Inflammatory macrophage (primary cell): ENCODE data around the gene UBAP1.
"Not testable (repeated sequence)": the region's sequence is repeated elsewhere in the genome, so short reads cannot be mapped to it uniquely, and the experiment has no call there.

Experiments used
- DNase-seq, 2 donors: peaks; one replicate each; pipeline ENCODE4 v3.0.0-alpha.2; 2020 to 2022

UBAP1 gene

DNA sequence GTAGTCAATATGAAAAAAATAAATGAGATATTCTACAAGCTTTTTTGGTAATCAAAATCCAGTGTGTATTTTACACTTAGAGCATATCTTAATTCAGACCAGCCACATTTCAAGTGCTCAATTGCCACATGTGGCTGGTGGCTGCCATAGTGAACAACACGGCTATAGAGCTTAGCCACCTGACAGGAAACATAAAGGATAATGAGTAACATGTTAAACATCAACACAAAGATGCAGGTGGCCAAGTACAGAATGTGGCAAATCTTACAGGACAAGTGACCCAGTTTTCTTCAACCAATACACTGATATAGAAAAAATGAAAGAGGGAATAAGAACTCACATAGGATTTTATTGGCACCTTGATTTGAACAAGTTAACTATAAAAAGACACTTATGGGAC, 88.8 kb downstream of the UBAP1 start:
- DNase-seq, result no peak

DNA sequence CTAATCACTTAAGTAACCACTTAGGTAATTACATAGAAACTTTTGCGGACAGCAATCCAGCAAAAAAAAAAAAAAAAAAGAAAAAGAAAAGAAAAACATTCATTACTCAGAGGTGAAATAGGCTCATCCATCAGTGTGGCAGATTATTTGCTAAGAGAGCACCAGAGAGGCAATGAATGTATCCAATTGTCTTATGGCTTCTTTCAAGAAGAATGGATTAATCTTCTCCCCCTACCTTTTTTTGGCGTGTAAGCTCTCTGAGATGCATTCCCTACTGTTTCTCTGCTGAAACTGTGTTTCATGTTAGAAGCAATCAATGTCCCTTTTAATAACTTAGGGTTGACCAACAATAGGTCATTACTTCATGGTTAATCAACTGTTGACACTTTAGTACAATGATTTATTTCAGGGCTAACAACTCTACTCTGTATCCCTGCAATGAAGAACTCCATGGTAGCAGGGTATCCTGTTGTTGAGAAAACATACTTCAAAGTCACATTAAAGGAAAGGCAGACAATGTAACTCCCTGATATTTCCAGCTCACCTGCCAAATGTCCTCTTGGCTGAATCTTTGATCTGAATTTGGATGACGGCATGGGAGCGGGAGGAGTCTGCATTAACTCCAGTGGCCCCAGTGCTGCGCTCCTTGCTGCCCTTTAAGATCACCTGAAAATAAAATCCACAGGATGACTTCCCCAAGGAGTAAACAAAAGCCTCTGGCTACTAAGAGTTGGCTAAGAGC, 92.6 kb downstream of the UBAP1 start:
- no peak for DNase-seq

DNA sequence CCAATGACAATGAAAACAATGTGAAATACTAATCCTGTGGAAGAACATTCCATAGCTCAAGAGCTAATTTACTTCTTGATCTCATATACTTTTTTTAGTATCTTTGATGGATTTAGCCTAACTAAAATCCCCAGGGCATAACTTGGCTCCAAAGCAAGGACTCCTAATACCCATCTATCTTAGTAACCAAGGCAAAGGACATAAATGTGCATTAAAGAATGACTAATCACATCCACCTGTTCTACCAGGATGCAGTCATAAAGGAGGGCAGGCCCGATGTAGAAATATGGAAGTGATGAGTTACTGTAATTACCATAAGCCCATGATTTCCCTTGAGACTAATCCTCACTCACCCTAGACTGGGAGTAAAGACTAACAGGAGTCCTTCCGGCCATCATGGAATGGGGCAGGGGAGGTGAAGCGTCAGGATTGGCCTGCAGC, 93.3 kb downstream of the UBAP1 start:
- no peak for DNase-seq

DNA sequence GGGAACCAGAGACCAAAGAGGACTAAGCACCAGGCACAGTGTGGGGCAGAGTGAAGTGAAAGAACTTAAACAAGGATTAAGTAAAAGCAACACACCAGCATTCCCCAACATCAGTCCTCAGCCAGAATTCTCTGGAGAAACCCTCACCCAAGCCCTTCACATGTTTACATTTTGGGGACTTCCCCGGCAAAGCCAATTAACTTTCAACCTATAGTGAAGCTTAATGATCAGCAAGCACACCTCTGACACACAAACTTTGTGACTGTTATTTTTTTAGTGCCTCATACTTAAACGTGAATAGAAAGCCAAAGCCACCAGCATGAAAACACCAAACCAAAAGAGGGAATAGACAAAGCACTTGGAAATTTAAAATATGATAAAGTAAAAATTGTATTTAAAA, 94.7 kb downstream of the UBAP1 start:
- not testable (repeated sequence) for DNase-seq

- DNase-seq, result no peak
Measured at GRCh38 chr9:34275811-34276210, 97.0 kb downstream of the UBAP1 start.

- no peak for DNase-seq
Measured at GRCh38 chr9:34276772-34277171, 97.9 kb downstream of the UBAP1 start.

DNA sequence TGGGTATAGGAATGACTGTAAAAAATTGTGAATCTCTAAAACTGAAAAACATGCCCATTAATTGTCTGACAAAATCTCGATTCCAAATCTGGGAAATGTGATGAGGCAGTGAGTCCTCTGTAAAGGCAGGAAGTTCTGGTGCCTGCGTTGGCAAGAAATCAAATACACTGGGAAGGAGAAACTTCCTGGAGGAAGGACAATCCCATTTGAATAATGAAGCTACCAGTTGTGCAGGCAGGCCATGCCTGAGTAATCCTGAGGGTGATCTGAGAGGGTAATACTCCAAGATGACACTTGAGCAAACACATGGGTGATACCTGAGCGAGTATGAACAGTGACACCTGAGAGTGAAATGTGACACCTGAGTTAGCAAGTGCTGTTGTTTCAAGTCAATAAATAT, 100.6 kb downstream of the UBAP1 start:
- no peak for DNase-seq

DNA sequence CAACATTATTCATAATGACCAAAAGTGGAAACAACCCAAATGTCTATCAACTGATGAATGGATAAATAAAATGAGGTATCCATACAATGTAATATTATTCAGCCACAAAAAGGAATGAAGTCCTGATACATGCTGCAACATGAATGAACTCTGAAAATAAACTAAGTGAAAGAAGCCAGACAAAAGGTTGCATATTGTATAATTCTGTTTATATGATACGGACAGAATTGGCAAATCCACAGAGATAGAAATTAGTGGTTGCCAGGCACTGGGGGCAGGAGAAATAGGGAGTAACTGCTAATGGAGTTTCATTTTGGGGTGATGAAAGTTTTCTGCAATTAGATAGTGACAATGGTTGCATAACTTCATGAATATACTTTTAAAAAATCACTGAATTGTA, 103.3 kb downstream of the UBAP1 start:
- no peak for DNase-seq

GRCh38 chr9:34289159-34289558, 110.3 kb downstream of the UBAP1 start:
- no peak for DNase-seq

DNA sequence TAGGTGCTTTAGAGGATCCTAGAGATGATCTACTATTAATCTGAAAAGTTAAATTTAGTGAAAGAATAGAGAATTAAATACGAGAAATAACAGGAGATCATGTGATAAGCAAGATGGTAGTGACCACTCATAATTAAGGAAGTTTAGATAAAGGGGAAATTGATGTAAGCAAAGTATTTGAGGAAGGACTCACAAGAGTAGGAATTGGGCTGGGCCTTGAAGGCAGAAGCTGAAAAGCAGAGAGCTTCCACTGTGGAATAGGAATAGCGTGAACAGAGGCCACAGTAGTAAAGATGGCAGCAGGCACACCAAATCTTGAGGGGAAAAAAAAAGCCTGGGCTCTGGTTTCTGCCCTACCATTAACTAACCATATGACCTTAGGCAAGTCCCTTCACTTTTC, 112.2 kb downstream of the UBAP1 start:
- peak; percentile 83 to 85 for DNase-seq

DNA sequence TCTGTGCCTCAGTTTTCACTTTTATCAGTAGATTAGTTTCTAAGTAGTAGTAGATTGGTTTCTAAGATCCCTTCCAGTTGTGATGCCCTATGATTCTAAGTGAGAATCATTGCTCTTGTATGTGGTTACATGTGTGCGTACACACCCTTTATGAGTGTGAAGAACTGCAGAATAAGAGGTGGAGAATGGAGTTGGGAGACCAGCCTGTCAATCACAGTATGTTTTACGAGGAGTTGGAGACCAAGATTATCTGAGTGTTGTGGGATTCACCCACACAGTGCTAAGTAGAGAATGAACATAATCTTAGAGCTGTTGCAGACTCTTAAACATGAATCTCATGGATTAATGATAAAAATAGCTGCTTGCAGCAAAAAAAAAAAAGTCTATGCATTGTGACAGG, 112.6 kb downstream of the UBAP1 start:
- DNase-seq, result no peak

DNA sequence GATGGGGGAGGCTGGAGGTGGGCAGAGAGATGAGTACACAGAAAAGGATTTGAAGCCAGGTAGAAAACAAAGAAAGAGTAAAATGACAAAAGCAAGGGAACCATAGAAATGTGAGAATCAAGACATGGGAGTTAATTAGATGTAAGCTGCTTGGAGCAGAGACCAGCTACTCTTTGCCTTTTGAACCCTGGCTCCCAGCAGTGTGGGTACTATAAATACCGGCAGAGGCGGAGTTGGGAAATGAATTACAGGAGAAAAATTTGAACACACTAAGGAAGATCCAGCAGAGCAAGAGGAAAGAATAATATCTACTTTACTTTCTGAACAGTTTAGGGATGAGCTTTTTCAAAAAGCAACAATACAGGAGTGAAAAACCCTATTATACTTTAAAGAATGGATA, 113.7 kb downstream of the UBAP1 start:
- DNase-seq, result no peak

GRCh38 chr9:34301064-34301463, 122.2 kb downstream of the UBAP1 start:
- DNase-seq, result not testable (repeated sequence)
